ENCODE measurements around the gene MYD88.
"Not testable (repeated sequence)": the region's sequence is repeated elsewhere in the genome, so short reads cannot be mapped to it uniquely, and the experiment has no call there.

The MYD88 gene

DNA sequence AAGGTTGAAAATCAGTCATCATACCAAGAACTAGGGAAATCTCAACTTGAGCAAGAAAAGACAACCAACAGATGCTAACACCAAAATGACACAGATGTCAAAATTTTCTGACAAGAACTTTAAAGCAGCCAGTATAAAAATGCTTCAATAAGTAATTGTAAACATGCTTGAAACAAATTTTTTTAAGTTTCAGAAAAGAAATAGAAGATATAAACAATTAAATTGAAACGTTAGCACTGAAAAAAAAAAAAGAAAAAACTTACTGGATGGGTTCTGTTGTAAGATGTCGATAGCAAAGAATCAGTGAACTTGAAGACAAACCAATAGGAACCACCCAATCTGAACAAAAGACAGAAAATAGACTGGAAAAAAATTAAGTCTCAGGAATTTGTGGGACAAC lies 8.0 kb downstream of the MYD88 start:
- DNase-seq = no peak

- no peak for DNase-seq
Measured at GRCh38 chr3:38147421-38147820, 9.0 kb downstream of the MYD88 start.

DNA sequence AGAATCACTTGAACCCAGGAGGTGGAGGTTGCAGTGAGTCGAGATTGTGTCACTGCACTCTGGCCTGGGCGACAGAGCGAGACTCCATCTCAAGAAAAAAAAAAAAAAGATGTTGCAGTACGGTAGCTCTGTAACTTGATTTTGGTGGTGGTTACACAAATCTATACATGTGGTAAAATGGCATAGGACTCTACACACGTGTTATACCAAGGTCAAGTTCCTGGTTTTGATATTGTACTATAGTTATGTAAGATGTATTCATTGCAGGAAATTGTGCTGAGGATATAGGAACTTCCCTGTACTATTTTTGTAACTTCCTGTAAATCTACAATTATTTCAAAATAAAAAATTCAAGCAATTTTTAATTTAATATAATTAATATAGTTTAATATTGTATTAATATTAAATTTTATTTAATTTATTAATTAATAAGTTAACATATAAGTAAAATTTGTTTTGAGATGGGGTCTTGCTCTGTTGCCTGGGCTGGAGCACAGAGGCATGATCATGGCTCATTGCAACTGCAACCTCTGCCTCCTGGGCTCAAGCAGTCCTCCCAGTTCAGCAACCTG lies 9.9 kb downstream of the MYD88 start:
- DNase-seq = no peak

DNA sequence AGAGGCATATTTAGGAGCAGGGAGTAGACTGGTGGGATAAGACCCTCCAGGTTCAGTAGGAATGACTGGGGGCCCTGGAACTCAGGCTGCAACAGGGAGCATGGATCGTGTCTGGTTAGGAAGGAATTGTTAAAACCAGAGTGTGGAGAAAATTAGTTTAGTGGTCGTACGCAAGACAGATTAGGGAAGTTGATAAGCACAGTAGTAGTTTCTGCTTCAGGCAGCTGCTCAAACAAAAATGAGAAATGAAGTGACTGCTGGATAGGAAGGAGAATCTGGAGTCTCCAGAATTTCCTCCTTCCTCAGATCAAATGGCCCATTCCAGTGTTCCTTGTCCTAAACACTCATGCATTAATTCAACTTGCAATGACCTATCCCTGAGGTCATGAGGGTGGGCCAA lies 11.2 kb downstream of the MYD88 start:
- no peak for DNase-seq

GRCh38 chr3:38150780-38151528 lies 12.5 kb downstream of the MYD88 start:
- DNase-seq = no peak

- DNase-seq = no peak
Measured at GRCh38 chr3:38151667-38152265, 13.3 kb downstream of the MYD88 start.

DNA sequence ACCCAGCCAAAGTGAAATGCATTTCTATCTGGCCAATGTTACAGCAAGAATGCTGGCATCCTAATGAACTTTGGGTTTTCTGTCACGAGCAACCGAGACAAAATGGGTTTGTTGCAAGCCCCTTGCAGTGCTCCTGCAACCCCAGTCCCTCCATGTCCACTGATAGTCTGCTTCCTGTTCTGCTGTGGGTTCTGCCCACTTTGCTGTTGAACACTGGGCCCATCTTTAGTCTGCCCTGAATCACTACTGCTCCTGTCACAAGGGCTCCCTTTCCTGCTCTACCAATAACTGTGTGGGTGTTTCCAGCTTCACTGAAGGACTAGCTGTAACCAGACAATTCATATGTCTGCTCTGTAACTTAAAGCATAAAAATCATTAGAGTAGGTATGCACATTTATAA lies 14.1 kb downstream of the MYD88 start:
- DNase-seq = no peak

- DNase-seq = no peak
Measured at GRCh38 chr3:38153221-38153620, 14.8 kb downstream of the MYD88 start.

DNA sequence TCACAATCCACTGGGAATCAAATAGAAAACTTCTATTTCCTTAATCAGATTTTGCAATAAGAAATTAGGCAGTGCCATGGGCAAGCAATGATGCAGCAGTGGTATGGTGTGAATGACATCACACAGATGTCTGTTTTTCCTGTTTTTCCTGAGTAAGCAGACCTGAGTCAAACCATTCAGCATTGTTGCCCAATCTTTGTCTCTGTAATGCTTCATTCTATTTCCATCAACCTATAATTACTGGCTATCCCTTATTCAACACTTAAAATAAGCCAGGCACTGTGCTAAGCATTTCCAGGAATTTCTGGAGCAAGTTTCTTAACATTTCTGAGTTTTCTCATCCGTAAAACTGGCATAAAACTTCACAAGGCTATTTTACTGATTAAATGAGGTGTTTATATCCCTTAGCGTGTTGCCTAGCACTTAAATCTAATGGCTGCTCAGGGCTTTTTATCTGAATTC lies 15.6 kb downstream of the MYD88 start:
- DNase-seq = no peak

DNA sequence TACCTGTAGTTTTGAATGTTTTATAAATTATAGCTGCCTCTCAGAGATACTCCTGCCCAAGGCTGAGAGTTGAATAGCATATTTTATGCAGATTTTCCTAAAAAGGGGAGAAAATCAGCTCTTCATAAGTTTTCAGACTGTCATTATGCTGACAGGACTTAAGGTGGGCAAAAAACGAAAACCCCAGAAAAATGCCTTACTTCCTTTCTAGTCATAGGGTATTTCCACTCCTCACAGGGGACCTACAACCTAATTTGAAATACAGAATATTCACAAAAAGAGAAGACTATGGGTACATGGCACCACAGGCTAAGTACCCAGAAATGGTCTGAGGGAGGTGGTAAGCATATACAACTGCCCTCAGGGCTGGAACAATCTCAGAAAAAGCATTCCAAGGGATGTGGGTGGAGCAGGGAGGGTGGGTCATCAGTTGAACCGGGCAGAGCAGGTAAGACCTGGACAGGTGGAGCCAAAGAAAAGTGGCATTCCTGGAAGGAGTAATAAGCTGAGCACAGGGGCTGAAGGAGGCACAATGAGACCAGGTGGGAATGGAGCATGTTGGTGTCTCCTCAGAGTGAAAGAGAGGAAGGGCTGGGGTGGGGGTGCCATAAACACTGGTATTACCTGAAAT lies 16.3 kb downstream of the MYD88 start:
- no peak for DNase-seq

GRCh38 chr3:38155825-38156224 lies 17.4 kb downstream of the MYD88 start:
- no peak for DNase-seq

- DNase-seq = no peak
Measured at GRCh38 chr3:38157117-38157516, 18.7 kb downstream of the MYD88 start.

- DNase-seq = peak in 1 of 2 experiments; percentile 55
Measured at GRCh38 chr3:38157595-38157994, 19.1 kb downstream of the MYD88 start.

- DNase-seq = no peak
Measured at GRCh38 chr3:38158472-38158871, 20.0 kb downstream of the MYD88 start.

- not testable (repeated sequence) for DNase-seq
Measured at GRCh38 chr3:38160704-38161103, 22.2 kb downstream of the MYD88 start.

- peak; percentile 10 to 28 for DNase-seq
Measured at GRCh38 chr3:38163117-38163840, 24.8 kb downstream of the MYD88 start.

DNA sequence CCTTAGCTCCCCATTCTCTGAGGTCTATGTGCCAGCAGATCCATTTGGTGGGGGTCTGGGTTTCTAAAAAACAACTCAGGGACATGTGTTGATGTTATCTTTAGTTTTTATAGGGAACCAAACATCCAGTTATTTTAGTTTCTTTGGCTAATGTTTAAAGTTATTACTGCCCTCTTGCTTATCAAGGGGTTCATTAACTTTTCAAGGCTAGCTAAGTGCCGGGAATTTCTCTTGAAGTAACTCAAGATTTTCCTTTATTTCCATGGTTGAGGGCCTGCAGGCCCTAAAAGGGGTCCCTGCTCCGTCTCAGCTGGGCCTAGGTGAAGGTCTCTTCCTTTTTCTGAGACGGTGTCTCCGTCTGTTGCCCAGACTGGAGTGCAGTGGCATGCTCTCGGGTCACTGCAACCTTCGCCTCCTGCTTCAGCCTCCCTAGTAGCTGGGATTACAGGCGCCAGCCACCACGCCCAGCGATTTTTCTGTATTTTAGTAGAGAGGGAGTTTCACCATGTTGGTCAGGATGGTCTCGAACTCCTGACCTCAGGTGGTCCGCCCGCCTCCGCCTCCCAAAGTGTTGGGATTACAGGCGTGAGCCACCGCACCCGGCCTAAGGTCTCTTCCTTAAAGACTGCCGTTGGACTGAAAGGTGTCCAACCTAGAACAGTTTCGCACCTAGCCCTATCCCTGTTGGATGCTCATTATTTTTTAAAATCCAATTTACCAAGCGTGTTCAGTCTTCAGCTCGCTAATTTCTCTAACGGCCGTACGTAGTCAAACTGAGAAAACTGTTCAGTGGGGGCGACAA lies 25.6 kb downstream of the MYD88 start:
- no peak for DNase-seq

- peak in 1 of 2 experiments; percentile 91 for DNase-seq
Measured at GRCh38 chr3:38164643-38164951, 26.1 kb downstream of the MYD88 start.

DNA sequence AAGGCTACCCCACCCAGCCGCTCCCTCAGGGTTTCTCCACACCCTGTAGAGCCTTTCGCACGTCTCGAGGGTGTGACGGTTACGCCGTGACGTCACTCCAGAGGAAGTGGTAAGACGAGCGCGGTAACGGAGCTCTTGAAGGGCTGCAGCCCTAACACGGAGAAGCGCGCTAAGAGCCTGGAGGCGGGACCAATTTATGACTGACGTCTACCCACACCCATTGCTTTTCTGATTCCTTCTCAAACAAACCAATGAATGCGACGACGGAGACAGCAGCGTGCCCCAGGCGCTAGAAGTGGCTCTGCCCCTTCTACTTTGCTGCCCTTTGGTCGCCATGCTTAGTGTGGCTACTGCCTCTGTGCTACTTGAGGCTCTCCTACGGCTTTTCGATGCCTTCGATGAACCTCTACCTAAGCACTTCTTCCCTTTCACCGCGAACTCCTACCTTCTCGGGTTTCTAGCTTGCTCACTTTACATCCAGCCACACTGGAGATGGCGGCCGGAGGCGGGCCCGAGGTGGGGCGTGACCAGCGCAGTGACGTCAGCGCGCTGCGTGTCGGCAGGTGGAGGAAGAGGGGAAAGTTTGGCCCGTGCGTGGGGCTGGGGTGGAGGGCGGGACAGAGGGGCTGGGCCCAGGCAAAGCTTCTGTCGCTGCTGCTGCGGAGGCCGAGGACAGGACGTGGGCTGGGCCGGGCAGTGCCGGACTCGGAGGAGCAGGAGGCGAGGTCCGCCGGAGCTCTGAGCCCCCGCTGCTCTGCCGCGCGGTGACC lies 26.7 kb downstream of the MYD88 start, which contains the start of gene OXSR1:
OXSR1 (plus strand) TSS at position 586 of the 770 bp plus-strand sequence. CDS start 340 bp downstream, outside the sequence.
- peak; percentile 97 to 98 for DNase-seq

GRCh38 chr3:38165722-38166387 lies 27.4 kb downstream of the MYD88 start:
- peak in 1 of 2 experiments; percentile 63 for DNase-seq

DNA sequence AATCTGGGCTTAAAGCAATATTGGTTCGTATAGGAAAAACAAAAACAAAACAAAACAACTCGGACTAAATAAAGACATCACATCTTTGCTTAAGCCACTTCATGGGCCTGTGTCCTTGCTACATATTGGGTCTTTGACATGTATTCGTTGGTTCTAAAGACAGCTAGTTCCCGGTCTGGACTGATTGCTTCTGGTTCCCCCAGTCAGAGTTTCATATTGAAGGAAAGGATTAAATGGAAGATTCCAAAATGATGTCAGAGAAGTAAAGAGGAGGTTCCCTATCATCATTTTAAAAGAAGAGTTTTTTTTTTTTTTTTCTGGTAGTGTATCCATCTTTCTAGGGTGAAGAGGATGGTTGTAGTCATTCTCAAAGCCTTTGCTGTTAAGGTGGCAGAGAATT lies 29.1 kb downstream of the MYD88 start:
- no peak for DNase-seq

Data from SHP77 (cell line).